ENCODE measurements around the gene H2AZ2.

GRCh38 chr7:44849885-44850544 is 2.1 kb upstream of the H2AZ2 start:
- TF ChIP-seq HDGF (IDR thresholded peaks at IDR 0.05; ENCODE audit: borderline replicate concordance) = no peak
- TF ChIP-seq NFRKB (IDR thresholded peaks at IDR 0.05) = no peak
- TF ChIP-seq BHLHE40 (IDR thresholded peaks at IDR 0.05; ENCODE audit: borderline replicate concordance) = no peak
- TF ChIP-seq PKNOX1 (IDR thresholded peaks at IDR 0.05) = no peak
- no peak for TF ChIP-seq LEF1 (IDR thresholded peaks at IDR 0.05; ENCODE audit: borderline replicate concordance)
- no peak for TF ChIP-seq FOXM1 (IDR thresholded peaks at IDR 0.05; ENCODE audit: borderline replicate concordance)
- TF ChIP-seq SP1 (IDR thresholded peaks at IDR 0.05) = no peak
- TF ChIP-seq TARDBP (IDR thresholded peaks at IDR 0.05) = no peak
- no peak for TF ChIP-seq L3MBTL2 (conservative IDR thresholded peaks at IDR 0.05)
- no peak for TF ChIP-seq SUZ12 (IDR thresholded peaks at IDR 0.05)
- TF ChIP-seq ARNT (IDR thresholded peaks at IDR 0.05) = no peak
- TF ChIP-seq ZNF384 (IDR thresholded peaks at IDR 0.05) = no peak
- no peak for TF ChIP-seq CTBP1 (IDR thresholded peaks at IDR 0.05; ENCODE audit: borderline replicate concordance)
- TF ChIP-seq FOXA1 (IDR thresholded peaks at IDR 0.05) = no peak

Data from HEK293T (cell line).